ENCODE measurements around the gene KCNK5.

KCNK5 gene

DNA sequence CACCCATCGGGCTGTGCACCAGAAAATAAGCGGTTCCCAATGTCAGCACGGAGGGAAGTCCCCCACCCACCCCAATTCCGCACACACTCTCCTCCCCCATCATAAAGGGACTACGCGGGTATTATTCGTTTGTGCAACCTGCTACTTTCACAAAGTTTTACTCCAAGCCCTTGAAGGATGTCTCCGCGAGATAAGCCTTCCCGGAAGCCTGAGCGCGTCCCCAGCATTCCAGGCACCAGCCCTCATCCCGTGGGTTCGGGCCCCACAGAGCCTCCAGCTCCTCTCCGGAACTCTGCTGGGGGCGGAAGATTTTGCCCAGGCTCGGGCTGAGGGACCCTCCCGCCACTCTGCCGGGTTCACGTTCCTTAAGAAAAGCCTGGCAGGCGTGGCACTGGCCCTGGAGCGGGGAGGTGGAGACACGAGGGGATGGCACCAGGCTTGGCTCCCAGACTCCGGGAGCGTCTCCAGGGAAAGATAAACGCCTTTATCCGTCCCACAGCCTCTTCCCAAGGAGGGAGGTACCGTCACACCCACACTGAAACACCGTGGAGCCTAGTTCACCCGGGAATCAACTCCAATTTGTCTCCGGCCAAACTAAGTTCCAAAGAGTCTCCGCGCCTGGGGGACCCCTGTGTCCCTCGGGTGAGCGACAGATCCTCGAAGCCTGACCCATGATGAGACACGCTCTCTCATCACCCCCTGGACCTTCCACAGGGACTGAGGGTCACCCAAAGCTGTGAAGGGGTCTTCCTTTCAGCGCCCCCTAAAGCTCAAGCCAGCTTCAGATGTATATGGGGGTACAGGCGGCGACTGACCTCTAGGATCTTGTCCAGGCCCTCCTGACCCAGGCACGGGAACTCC, 934 bp downstream of the KCNK5 start:
- no peak overlapping the region for H3K4me3 ChIP-seq (ENCODE audit: low read depth, low read length)
- TF ChIP-seq, protein P1, sequence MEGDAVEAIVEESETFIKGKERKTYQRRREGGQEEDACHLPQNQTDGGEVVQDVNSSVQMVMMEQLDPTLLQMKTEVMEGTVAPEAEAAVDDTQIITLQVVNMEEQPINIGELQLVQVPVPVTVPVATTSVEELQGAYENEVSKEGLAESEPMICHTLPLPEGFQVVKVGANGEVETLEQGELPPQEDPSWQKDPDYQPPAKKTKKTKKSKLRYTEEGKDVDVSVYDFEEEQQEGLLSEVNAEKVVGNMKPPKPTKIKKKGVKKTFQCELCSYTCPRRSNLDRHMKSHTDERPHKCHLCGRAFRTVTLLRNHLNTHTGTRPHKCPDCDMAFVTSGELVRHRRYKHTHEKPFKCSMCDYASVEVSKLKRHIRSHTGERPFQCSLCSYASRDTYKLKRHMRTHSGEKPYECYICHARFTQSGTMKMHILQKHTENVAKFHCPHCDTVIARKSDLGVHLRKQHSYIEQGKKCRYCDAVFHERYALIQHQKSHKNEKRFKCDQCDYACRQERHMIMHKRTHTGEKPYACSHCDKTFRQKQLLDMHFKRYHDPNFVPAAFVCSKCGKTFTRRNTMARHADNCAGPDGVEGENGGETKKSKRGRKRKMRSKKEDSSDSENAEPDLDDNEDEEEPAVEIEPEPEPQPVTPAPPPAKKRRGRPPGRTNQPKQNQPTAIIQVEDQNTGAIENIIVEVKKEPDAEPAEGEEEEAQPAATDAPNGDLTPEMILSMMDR (IDR thresholded peaks at IDR 0.05; ENCODE audit: borderline replicate concordance, insufficient read depth, low read depth, low read length): no peak

DNA sequence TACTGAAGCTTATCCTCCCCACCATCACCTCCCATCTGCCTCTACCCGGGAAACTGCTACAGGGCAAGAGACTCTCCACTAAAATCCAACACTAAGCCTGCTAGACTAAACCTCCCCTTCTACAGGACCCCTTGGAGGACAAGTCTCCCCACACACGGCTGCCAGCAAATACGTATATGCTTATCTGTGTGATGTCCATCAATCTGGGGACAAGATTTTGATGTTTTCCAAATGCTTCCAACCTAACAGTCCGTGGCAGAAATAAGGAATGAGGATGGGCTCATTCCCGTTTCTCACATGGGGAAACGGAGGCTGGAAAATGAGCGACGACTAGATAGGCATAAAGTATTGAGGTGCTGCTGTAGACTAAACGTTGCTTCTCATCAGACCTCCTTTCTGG, 1.8 kb downstream of the KCNK5 start:
- no peak overlapping the region for H3K4me3 ChIP-seq (ENCODE audit: low read depth, low read length)
- TF ChIP-seq, protein P1 (IDR thresholded peaks at IDR 0.05; ENCODE audit: borderline replicate concordance, insufficient read depth, low read depth, low read length): no peak

GRCh38 chr6:39226639-39227329, 2.5 kb downstream of the KCNK5 start:
- no peak overlapping the region for H3K4me3 ChIP-seq (ENCODE audit: low read depth, low read length)

DNA sequence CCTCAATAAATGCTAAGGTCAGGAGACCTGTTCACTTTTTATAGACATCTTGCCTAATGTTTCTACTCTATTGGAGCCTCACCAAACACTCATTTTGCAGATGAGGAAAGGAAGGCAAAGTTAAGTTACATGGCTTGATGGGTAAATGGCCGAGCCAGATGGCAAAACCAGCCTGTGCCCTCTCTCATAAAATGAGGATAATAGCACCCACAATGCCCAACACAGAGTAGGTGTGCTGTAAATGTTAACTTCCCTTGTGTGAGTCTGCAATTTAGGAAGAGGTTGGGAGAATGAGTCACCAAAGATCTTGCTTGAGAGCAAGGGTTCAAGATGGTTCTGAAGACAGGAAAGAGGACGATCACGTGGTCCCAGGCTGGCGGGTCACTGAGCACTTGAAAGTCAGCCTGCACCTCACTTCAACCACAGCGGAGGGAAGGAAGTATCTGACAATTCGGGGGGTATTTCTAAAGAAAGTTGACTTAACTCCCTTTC, 3.3 kb downstream of the KCNK5 start:
- H3K4me3 ChIP-seq (ENCODE audit: low read depth, low read length): no peak overlapping the region
- TF ChIP-seq, protein P1 (IDR thresholded peaks at IDR 0.05; ENCODE audit: borderline replicate concordance, insufficient read depth, low read depth, low read length): no peak

More at GRCh38 chr6:39226639-39227329, 2.5 kb downstream of the KCNK5 start:
- TF ChIP-seq, protein P1 (IDR thresholded peaks at IDR 0.05; ENCODE audit: borderline replicate concordance, insufficient read depth, low read depth, low read length): no peak

DNA sequence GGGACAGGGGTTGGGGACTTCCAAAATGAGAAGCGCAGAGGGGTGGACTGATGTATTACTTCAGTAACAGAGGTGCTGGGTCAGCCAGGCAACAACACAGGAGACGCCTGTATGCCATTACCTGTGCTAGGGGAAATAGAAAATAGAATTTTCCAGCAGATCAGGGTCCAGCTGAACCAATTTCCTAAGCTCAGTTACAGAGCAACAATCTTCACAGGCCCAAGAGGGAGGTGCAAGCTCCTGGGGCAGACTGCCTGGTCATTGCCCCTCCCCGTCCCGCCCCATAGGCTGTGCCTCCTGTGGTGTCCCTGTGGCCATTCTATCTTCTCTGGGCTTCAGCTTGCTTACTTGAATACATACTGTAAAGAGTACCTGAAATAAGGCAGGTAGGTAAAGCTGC, 3.7 kb downstream of the KCNK5 start:
- TF ChIP-seq, protein P1 (IDR thresholded peaks at IDR 0.05; ENCODE audit: borderline replicate concordance, insufficient read depth, low read depth, low read length): no peak
- H3K4me3 ChIP-seq (ENCODE audit: low read depth, low read length): no peak overlapping the region

DNA sequence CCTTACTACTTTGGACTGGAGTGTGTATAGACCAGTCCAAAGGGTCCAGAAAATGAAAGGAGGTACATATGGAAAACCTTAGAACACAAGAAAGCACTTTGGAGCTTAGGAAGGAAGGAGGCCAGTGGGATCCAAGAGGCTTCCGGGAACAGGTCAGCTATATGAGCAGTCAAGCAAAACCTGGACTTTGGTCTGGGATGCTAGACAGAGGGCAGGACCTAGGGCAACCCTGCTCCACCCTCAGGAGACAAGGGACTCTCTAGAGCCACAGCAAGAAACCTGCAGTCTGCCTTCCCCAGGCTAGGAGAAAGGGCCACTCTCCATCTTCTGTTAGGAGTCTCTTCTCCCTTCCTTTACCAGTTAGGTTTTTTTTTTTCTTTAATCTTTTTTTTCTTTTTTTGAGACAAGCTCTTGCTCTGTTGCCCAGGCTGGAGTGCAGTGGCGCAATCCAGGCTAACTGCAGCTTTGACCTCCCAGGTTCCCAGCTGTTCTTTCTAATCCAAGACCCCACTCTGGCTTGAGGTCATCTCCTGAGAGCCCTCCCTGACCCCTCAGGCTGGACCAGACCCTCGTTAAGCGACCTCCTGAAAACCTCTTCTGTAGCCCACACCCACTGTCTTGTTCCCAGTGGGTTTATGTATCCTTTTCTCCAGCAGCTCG, 4.6 kb downstream of the KCNK5 start:
- TF ChIP-seq, protein P1 (IDR thresholded peaks at IDR 0.05; ENCODE audit: borderline replicate concordance, insufficient read depth, low read depth, low read length): no peak
- H3K4me3 ChIP-seq (ENCODE audit: low read depth, low read length): no peak overlapping the region
